ENCODE results near the gene INF2. TPM values are rescaled to one million over a fixed set of nuclear protein-coding genes. Genes with fewer than 3 reads are reported as not detected.

INF2 gene
- total RNA-seq, 3 donors from 2014 or later (not counting 1 experiment from before 2014, with no cell fraction given): 12.7 to 21.9 (median 15.3) TPM

DNA sequence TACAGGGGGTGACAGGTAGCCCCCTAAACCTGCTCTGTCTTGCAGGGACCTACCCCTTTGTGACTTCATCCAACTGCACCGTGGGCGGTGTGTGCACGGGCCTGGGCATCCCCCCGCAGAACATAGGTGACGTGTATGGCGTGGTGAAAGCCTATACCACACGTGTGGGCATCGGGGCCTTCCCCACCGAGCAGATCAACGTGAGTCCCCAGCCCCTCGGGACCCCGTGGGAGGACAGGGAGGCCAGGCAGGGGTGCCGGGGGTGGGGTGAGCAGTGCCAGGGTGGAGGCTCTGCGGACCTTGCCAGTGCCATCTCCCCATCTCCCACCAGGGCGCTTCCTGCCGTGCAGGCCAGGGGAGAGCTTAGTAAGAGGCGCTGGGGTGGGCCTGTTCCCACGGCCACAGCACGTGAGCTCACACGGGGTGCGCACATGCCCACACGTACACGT, 52.4 kb downstream of the INF2 start:
- intact Hi-C loops (cut with micrococcal nuclease): no loop called here
- H3K4me1 Mint-ChIP-seq: no peaks in the 10 kb centered on the region
- Histone ChIP-seq H3K9me3 (ENCODE audit: control insufficient read depth, insufficient read depth, low read length) (no peaks in the 10 kb centered on the region), H3K4me1 (ENCODE audit: control insufficient read depth, insufficient read depth, low read length) (no peaks in the 10 kb centered on the region), H3K36me3 (ENCODE audit: control insufficient read depth, insufficient read depth, low read length) (no peaks in the 10 kb centered on the region), H3K27ac (ENCODE audit: low read length) (no peak overlapping the region), H3K27me3 (ENCODE audit: control insufficient read depth, insufficient read depth, low read length) (no peaks in the 10 kb centered on the region), H3K4me3 (ENCODE audit: low read length) (no peak overlapping the region)
- H3K36me3 Mint-ChIP-seq: no peaks in the 10 kb centered on the region
- TF ChIP-seq CTCF (IDR thresholded peaks at IDR 0.05): no peak
- no peak for DNase-seq
- H3K4me3 Mint-ChIP-seq: no peak overlapping the region
- H3K27ac Mint-ChIP-seq: no peak overlapping the region
- no peaks in the 10 kb centered on the region for H3K9me3 Mint-ChIP-seq
- H3K27me3 Mint-ChIP-seq (ENCODE audit: low read depth in 2 of 2): no peaks in the 10 kb centered on the region
- ATAC-seq: no peak
- WGBS (ENCODE audit: insufficient coverage): 87% methylated on average over 23 of the region's 23 CpGs

GRCh38 chr14:104742586-104743455, 53.4 kb downstream of the INF2 start:
- H3K36me3 Mint-ChIP-seq: no peaks in the 10 kb centered on the region
- Histone ChIP-seq H3K4me3 (ENCODE audit: low read length) (no peak overlapping the region), H3K27ac (ENCODE audit: low read length) (no peak overlapping the region), H3K27me3 (ENCODE audit: control insufficient read depth, insufficient read depth, low read length) (no peaks in the 10 kb centered on the region), H3K9me3 (ENCODE audit: control insufficient read depth, insufficient read depth, low read length) (no peaks in the 10 kb centered on the region), H3K4me1 (ENCODE audit: control insufficient read depth, insufficient read depth, low read length) (no peaks in the 10 kb centered on the region), H3K36me3 (ENCODE audit: control insufficient read depth, insufficient read depth, low read length) (no peaks in the 10 kb centered on the region)
- no peak for ATAC-seq
- intact Hi-C loops (cut with micrococcal nuclease): no loop called here
- 90% methylated on average over 32 of the region's 32 CpGs for WGBS (ENCODE audit: insufficient coverage)
- H3K9me3 Mint-ChIP-seq: no peaks in the 10 kb centered on the region
- H3K4me1 Mint-ChIP-seq: no peaks in the 10 kb centered on the region
- TF ChIP-seq CTCF (IDR thresholded peaks at IDR 0.05): no peak
- H3K27ac Mint-ChIP-seq: no peak overlapping the region
- H3K4me3 Mint-ChIP-seq: no peak overlapping the region
- no peaks in the 10 kb centered on the region for H3K27me3 Mint-ChIP-seq (ENCODE audit: low read depth in 2 of 2)
- DNase-seq: no peak

DNA sequence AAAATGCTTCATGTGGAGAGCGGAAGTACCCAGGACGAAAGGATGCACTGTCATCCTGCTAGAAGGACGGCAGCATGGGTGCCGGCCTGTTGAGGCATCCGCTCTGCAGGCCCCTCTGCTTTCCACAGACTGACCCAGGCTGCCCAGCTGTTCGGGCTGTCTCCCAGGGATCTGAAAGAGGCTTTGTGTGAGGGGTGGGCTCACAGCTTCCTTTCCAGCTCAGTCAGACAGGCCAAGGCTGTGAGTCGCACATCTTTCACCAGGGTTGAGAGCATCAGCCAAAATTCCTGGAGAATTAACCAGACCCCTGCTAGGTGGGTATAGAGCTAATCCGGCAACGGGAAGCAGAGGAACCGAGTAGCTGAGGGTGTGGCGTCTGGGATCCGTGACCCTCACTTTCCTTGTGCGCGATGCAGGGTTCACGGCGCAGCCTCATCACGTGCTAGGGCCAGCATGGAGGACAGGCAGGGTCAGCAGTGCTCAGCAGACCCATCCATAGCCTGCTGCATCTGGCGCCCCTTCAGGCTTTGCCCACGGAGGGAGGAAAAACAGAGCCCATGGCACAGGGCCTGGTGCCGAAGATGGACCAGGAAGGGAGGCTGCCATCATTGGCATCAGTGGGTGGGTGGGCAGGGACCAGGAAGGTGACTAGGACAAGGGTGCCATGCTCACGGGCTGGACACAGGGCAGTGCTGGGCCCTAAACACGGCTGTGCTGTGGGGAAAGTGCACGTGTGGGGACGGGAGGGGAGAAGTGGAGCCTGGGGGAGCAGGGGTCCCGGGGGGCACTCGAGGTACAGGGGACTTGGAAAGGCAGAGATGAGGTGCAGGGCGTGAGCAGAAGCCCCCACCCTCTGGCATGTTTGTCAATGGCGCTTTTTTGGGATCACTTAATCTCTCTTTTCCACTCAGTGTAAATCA, 54.3 kb downstream of the INF2 start:
- intact Hi-C loops (cut with micrococcal nuclease): no loop called here
- no peaks in the 10 kb centered on the region for H3K27me3 ChIP-seq (ENCODE audit: control insufficient read depth, insufficient read depth, low read length)
- no peaks in the 10 kb centered on the region for H3K36me3 ChIP-seq (ENCODE audit: control insufficient read depth, insufficient read depth, low read length)
- no peaks in the 10 kb centered on the region for H3K4me1 ChIP-seq (ENCODE audit: control insufficient read depth, insufficient read depth, low read length)
- Mint-ChIP-seq H3K9me3 (no peaks in the 10 kb centered on the region), H3K4me1 (no peaks in the 10 kb centered on the region), H3K27me3 (ENCODE audit: low read depth in 2 of 2) (no peaks in the 10 kb centered on the region), H3K36me3 (no peaks in the 10 kb centered on the region), H3K4me3 (no peak overlapping the region), H3K27ac (no peak overlapping the region)
- no peak for DNase-seq
- WGBS (ENCODE audit: insufficient coverage): 87% methylated on average over 28 of the region's 28 CpGs
- H3K4me3 ChIP-seq (ENCODE audit: low read length): no peak overlapping the region
- TF ChIP-seq CTCF (IDR thresholded peaks at IDR 0.05): no peak
- H3K9me3 ChIP-seq (ENCODE audit: control insufficient read depth, insufficient read depth, low read length): no peaks in the 10 kb centered on the region
- ATAC-seq: no peak
- no peak overlapping the region for H3K27ac ChIP-seq (ENCODE audit: low read length)
